ENCODE results near the gene NDST3. TPM values are rescaled to one million over a fixed set of nuclear protein-coding genes. Genes with fewer than 3 reads are reported as not detected.

NDST3 gene
- total RNA-seq, 2 experiments from 2014 or later: not detected

DNA sequence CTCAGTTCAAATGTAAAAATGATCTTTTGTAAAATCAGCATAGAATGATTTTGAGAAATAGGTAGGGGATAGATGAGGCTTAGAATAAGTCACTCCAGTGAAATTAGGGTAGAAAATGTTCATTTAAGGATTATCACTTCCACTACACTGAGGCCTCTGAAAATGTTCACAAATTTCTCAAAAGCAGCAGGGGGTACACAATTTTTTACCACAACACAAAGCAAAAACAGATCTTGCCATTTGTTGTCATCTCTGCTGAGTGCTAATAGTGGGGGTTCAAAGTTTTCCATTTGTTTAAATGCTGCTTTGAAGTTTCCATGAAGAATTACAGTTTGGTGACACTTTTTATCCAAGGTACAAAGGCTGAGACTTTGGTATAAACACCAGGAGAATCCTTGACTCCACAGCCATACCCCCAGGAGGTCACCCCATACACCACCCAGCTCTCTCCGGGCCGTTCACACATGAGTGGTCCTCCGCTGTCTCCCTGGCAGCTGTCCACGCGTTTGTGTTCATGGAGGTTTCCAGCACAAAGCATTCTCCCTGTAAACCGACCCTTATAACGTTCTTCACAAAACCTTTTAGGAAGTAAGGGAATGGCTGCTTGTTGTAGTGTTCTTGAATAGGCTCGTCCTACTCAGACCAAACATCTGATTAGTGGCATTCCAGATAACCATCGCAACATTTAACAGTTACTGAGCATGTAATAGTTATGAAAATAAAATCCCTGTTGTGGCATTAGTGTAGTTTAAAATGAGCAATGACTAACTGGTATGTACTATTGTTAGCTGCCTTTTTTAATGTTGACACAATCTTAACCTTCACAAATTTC lies 247.5 kb downstream of the NDST3 start:
- Mint-ChIP-seq H3K36me3 (ENCODE audit: low read depth) (peaks cover 43% of the 10 kb centered on the region), H3K4me3 (peak overlapping the region; percentile 80), H3K27me3 (no peaks in the 10 kb centered on the region), H3K9me3 (no peaks in the 10 kb centered on the region), H3K27ac (peak overlapping the region; percentile 86), H3K4me1 (ENCODE audit: low read depth) (peaks cover 30% of the 10 kb centered on the region)
- TF ChIP-seq, protein P1, sequence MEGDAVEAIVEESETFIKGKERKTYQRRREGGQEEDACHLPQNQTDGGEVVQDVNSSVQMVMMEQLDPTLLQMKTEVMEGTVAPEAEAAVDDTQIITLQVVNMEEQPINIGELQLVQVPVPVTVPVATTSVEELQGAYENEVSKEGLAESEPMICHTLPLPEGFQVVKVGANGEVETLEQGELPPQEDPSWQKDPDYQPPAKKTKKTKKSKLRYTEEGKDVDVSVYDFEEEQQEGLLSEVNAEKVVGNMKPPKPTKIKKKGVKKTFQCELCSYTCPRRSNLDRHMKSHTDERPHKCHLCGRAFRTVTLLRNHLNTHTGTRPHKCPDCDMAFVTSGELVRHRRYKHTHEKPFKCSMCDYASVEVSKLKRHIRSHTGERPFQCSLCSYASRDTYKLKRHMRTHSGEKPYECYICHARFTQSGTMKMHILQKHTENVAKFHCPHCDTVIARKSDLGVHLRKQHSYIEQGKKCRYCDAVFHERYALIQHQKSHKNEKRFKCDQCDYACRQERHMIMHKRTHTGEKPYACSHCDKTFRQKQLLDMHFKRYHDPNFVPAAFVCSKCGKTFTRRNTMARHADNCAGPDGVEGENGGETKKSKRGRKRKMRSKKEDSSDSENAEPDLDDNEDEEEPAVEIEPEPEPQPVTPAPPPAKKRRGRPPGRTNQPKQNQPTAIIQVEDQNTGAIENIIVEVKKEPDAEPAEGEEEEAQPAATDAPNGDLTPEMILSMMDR (IDR thresholded peaks at IDR 0.05): no peak
- CTCF ChIA-PET: interaction anchor here (1.0 to 1.8 kb wide), 2 partner anchors 71 kb away, joined by 3 to 7 read pairs; partner anchors contain the start of gene PRSS12
- DNase-seq (no peak), ATAC-seq (no peak)
- POLR2A ChIA-PET: no interaction called here
- intact Hi-C loops (cut with micrococcal nuclease): no loop called here

DNA sequence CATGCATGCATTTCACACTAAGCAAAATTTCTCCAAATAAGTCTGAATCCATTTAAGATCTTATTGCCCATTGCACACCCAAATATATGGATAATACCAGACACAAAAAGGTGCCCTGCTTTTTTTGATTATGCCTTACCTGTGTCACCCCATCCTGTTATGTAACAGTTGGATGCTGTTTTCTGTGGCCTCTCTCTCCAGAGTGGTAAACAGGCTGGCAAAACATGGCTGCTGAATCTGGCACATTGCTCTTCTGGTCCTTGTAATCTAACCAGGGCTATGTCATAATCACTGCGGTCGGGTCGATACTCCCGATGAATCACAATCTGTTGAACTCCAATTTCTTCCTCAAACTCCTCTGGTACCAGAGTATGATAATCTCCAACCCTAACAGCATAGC lies 248.4 kb downstream of the NDST3 start:
- intact Hi-C loops (cut with micrococcal nuclease): no loop called here
- ATAC-seq: no peak
- DNase-seq: no peak
- Mint-ChIP-seq H3K4me3 (no peak overlapping the region), H3K4me1 (ENCODE audit: low read depth) (peaks cover 22% of the 10 kb centered on the region), H3K27ac (peak overlapping the region; percentile 1), H3K36me3 (ENCODE audit: low read depth) (peaks cover 43% of the 10 kb centered on the region), H3K9me3 (no peaks in the 10 kb centered on the region), H3K27me3 (no peaks in the 10 kb centered on the region)
- ChIA-PET POLR2A (no interaction called here), CTCF (interaction anchor here (1.0 kb wide), 1 partner anchor 70 kb away, joined by 3 read pairs; the partner anchor contains the start of gene PRSS12)
- TF ChIP-seq, protein P1 (IDR thresholded peaks at IDR 0.05): no peak

DNA sequence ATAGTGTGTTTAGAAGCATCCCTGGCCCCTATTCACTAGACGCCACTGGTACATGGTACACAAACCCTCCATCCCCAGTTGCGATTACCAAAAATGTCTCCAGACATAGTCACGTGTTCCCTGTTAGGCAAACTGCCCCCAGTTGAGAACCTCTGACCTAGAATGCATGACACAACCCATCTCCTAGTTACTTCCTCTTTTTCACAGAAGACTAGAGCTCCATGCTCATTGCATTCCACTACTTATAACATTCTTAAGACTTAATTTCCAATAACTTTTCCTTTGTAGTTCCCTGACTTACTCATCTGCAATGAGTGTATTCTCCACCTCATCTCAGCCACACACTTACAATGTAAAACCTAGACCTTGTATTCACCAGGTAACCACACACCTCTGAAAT lies 249.9 kb downstream of the NDST3 start:
- no peaks in the 10 kb centered on the region for H3K27me3 Mint-ChIP-seq
- DNase-seq (no peak), ATAC-seq (no peak)
- intact Hi-C loops (cut with micrococcal nuclease): no loop called here
- CTCF ChIA-PET: interaction anchor here (1.2 to 1.9 kb wide), 2 partner anchors 30 to 69 kb away, joined by 3 to 8 read pairs; partner anchors contain the start of gene PRSS12
- peaks cover 35% of the 10 kb centered on the region for H3K36me3 Mint-ChIP-seq (ENCODE audit: low read depth)
- TF ChIP-seq, protein P1 (IDR thresholded peaks at IDR 0.05): no peak
- H3K9me3 Mint-ChIP-seq: no peaks in the 10 kb centered on the region
- POLR2A ChIA-PET: no interaction called here
- H3K4me3 Mint-ChIP-seq: no peak overlapping the region
- peaks cover 19% of the 10 kb centered on the region for H3K4me1 Mint-ChIP-seq (ENCODE audit: low read depth)
- peak overlapping the region; percentile 9 for H3K27ac Mint-ChIP-seq

DNA sequence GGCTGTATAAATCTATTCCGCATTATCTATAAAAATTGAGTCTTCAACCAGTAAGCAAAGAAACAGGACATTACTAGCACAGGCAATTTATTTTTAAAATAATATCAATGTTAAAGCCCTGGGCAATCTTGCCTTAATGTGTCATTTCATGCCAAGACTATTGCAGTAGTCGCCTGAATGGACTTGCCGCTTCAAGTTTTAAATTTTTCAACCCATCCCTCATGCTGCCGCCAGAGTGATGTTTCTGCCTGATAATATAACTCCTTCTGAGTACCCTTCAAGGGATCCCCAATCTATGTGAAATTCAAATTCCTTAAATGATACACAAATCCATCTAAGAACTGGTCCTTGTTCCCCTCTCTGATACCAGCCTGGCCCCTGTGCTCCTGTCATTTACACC lies 251.6 kb downstream of the NDST3 start:
- CTCF ChIA-PET: interaction anchor here (1.9 kb wide), 1 partner anchor 67 kb away, joined by 8 read pairs; the partner anchor contains the start of gene PRSS12
- H3K4me3 Mint-ChIP-seq: no peak overlapping the region
- intact Hi-C loops (cut with micrococcal nuclease): no loop called here
- no peak overlapping the region for H3K27ac Mint-ChIP-seq
- H3K27me3 Mint-ChIP-seq: no peaks in the 10 kb centered on the region
- H3K9me3 Mint-ChIP-seq: no peaks in the 10 kb centered on the region
- peaks cover 16% of the 10 kb centered on the region for H3K4me1 Mint-ChIP-seq (ENCODE audit: low read depth)
- ATAC-seq: no peak
- peaks cover 17% of the 10 kb centered on the region for H3K36me3 Mint-ChIP-seq (ENCODE audit: low read depth)
- no peak for DNase-seq
- POLR2A ChIA-PET: no interaction called here
- TF ChIP-seq, protein P1 (IDR thresholded peaks at IDR 0.05): no peak

DNA sequence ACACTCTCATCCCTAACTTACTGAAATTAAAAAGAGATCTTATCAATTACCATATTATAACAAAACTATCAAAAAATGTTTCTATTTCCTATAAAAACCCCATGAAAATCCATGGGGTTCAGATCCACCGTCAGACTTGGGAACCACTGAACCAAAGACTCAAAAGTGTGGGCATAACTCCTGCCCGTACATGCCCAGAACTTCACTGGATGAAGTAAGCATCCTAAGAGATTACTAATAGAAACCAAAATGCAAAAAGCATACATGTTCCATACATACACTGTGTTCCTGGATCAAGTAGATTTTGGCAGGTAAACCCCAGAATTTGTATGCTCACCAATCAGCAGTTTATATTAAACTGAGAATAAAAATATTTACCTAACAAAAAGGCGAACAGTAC lies 252.4 kb downstream of the NDST3 start:
- H3K27ac Mint-ChIP-seq: no peak overlapping the region
- peaks cover 12% of the 10 kb centered on the region for H3K4me1 Mint-ChIP-seq (ENCODE audit: low read depth)
- DNase-seq: no peak
- ChIA-PET CTCF (no interaction called here), POLR2A (no interaction called here)
- TF ChIP-seq, protein P1 (IDR thresholded peaks at IDR 0.05): no peak
- no peak for ATAC-seq
- no peak overlapping the region for H3K4me3 Mint-ChIP-seq
- intact Hi-C loops (cut with micrococcal nuclease): no loop called here
- no peaks in the 10 kb centered on the region for H3K9me3 Mint-ChIP-seq
- peaks cover 10% of the 10 kb centered on the region for H3K36me3 Mint-ChIP-seq (ENCODE audit: low read depth)
- no peaks in the 10 kb centered on the region for H3K27me3 Mint-ChIP-seq

Data from activated CD8-positive, alpha-beta T cell treated with anti-CD3 and anti-CD28 coated beads for 36 hours (primary cell).